K562 (cell line): Measurements from ENCODE around the gene UQCC2. TPM values are rescaled to one million over a fixed set of nuclear protein-coding genes. Genes with fewer than 3 reads are reported as not detected.

Source experiments
- CBX2 ChIP-seq: fragments of 200-600 bp; sonication (generic); IDR thresholded peaks from one replicate; pipeline ENCODE4 v1.6.1; 2012; ENCODE audit warnings: mild to moderate bottlenecking, low read length, inconsistent platforms; ENCODE audit not compliant: insufficient read depth, poor library complexity, severe bottlenecking
- CBX3 ChIP-seq, 2 experiments: IDR thresholded peaks; 1 replicate in 1 of 2; 2 replicates in 1 of 2; pipeline ENCODE4 v1.6.1; 2012; ENCODE audit warnings: inconsistent platforms in 2 of 2, low read length in 2 of 2, borderline replicate concordance in 1 of 2, control low read depth in 1 of 2
- CCAR2 ChIP-seq: fragments of 200-400 bp; formaldehyde crosslinking; IDR thresholded peaks from 2 replicates; pipeline ENCODE4 v1.6.1; 2017; ENCODE audit warnings: mild to moderate bottlenecking, low read depth, low read length
- CEBPG ChIP-seq, 3 experiments: fragments of 200-800 bp in 1 of 3; sonication (Bioruptor generic) in 1 of 3; sonication (generic) in 1 of 3; formaldehyde crosslinking in 1 of 3; IDR thresholded peaks in 2 of 3; conservative IDR thresholded peaks in 1 of 3; 2 replicates each; pipeline versions ENCODE4 v1.6.1 to v1.8.0; 2016 to 2022; ENCODE audit warnings: missing compliant biosample characterization in 2 of 3, missing genetic modification characterization in 2 of 3, mild to moderate bottlenecking in 1 of 3, missing genetic modification reagents in 1 of 3
- CREB1 ChIP-seq, 2 experiments: sonication (generic) in 1 of 2; formaldehyde crosslinking in 1 of 2; IDR thresholded peaks; 2 replicates each; pipeline versions ENCODE4 v1.6.1 to v1.8.0; 2012 to 2022; ENCODE audit warnings: inconsistent platforms in 1 of 2, mild to moderate bottlenecking in 1 of 2, missing genetic modification reagents in 1 of 2, moderate library complexity in 1 of 2
- FUS ChIP-seq: fragments of 200-400 bp; formaldehyde crosslinking; optimal IDR thresholded peaks from 2 replicates; pipeline ENCODE3; 2017; ENCODE audit warnings: low read depth, low read length
- IRF2 ChIP-seq: sonication (generic); formaldehyde crosslinking; IDR thresholded peaks from 2 replicates; pipeline ENCODE4 v1.8.1; 2022; ENCODE audit warnings: mild to moderate bottlenecking, missing genetic modification reagents
- NR2C1 ChIP-seq, 2 experiments: fragments of 450-650 bp; IDR thresholded peaks; 2 replicates each; pipeline ENCODE4 v1.6.1; 2017; ENCODE audit warnings: mild to moderate bottlenecking in 2 of 2, antibody characterized with exemption in 1 of 2, inconsistent platforms in 1 of 2, missing compliant biosample characterization in 1 of 2, missing genetic modification characterization in 1 of 2
- PHTF2 ChIP-seq: fragments of 250-450 bp; sonication (Bioruptor Pico); IDR thresholded peaks from 2 replicates; pipeline ENCODE4 v1.5.0; 2021; ENCODE audit warnings: mild to moderate bottlenecking
- POLR2AphosphoS5 ChIP-seq: IDR thresholded peaks from 2 replicates; pipeline ENCODE4 v1.6.1; 2011; ENCODE audit warnings: mild to moderate bottlenecking, low read depth, low read length, moderate library complexity; ENCODE audit not compliant: control insufficient read depth, insufficient read depth
- SP2 ChIP-seq: IDR thresholded peaks from 2 replicates; pipeline ENCODE4 v1.6.1; 2011; ENCODE audit warnings: mild to moderate bottlenecking, low read depth, low read length, moderate library complexity; ENCODE audit not compliant: poor library complexity, severe bottlenecking; ENCODE audit errors: extremely low read depth
- SRSF9 ChIP-seq: fragments of 200-400 bp; formaldehyde crosslinking; IDR thresholded peaks from 2 replicates; pipeline ENCODE4 v1.6.1; 2017; ENCODE audit warnings: low read depth, low read length, borderline replicate concordance
- TBL1XR1 ChIP-seq, 2 experiments: IDR thresholded peaks; 2 replicates each; pipeline ENCODE4 v1.6.1; 2012; ENCODE audit warnings: improper control_type of control experiment in 2 of 2, low read length in 2 of 2, mild to moderate bottlenecking in 1 of 2
- TSC22D4 ChIP-seq: fragments of 450-650 bp; IDR thresholded peaks from 2 replicates; pipeline ENCODE4 v1.6.1; 2016; ENCODE audit warnings: missing genetic modification characterization, missing biosample characterization, control low read depth
- ZC3H11A ChIP-seq: IDR thresholded peaks from 2 replicates; pipeline ENCODE4 v1.6.1; 2012; ENCODE audit warnings: low read depth, low read length, improper control_type of control experiment
- ZFP36 ChIP-seq: fragments of 150-350 bp; IDR thresholded peaks from 2 replicates; pipeline ENCODE4 v1.6.1; 2018; ENCODE audit warnings: low read length, low read depth; ENCODE audit not compliant: partially characterized antibody
- ZNF12 ChIP-seq: sonication (generic); formaldehyde crosslinking; IDR thresholded peaks from 2 replicates; pipeline ENCODE4 v1.4.0; 2020; ENCODE audit warnings: mild to moderate bottlenecking, missing genetic modification reagents
- ZNF124 ChIP-seq: sonication (generic); formaldehyde crosslinking; IDR thresholded peaks from 2 replicates; pipeline ENCODE4 v1.8.1; 2022; ENCODE audit warnings: missing genetic modification reagents
- ZNF23 ChIP-seq: fragments of 250-450 bp; sonication (Bioruptor Pico); IDR thresholded peaks from 2 replicates; pipeline ENCODE4 v1.4.0; 2020; ENCODE audit warnings: mild to moderate bottlenecking
- polyA plus RNA-seq, 8 experiments: library from polyadenylated mRNA; depleted of rRNA in 4 of 8; stranded (reverse) in 5 of 8; unstranded in 3 of 8; fragments of >200 nt; fragmentation: Nextera tagmentation in 2 of 8; fragmentation: Illumina TruSeq in 1 of 8; extraction: Ambion mirVana in 2 of 8; extraction: Trizol in 1 of 8; gene quantifications; 2 replicates each; pipeline versions ENCODE4 v1.2.1 to v1.2.3, GENCODE V29; 2011 to 2014; ENCODE audit warnings: inconsistent platforms in 1 of 8, missing spikeins in 1 of 8
- total RNA-seq, 7 experiments: library from RNA; depleted of rRNA in 6 of 7; stranded (reverse); fragments of >200 nt in 6 of 7; fragmentation: Illumina TruSeq in 2 of 7; extraction: Trizol in 2 of 7; gene quantifications; 2 replicates each; pipeline versions ENCODE4 v1.2.1 to v1.2.3, GENCODE V29; 2011 to 2021; ENCODE audit warnings: low replicate concordance in 1 of 7
- TF ChIP-seq, protein P1 (sequence below): fragments of 450-650 bp; formaldehyde crosslinking; IDR thresholded peaks from 2 replicates; pipeline ENCODE4 v1.4.0; 2020; ENCODE audit warnings: mild to moderate bottlenecking, moderate library complexity
- TF ChIP-seq, protein P2 (sequence below): fragments of 200-800 bp; sonication (Bioruptor generic); IDR thresholded peaks from 2 replicates; pipeline ENCODE4 v1.6.1; 2017; ENCODE audit warnings: missing genetic modification characterization, missing compliant biosample characterization
- TF ChIP-seq, protein P3 (sequence below), 2 experiments: fragments of 250-450 bp in 1 of 2; fragments of 450-650 bp in 1 of 2; sonication (Bioruptor Pico) in 1 of 2; IDR thresholded peaks; 2 replicates each; pipeline versions ENCODE4 v1.6.1 to v1.8.0; 2016 to 2021; ENCODE audit warnings: mild to moderate bottlenecking in 2 of 2, moderate library complexity in 2 of 2, missing compliant biosample characterization in 1 of 2, missing genetic modification characterization in 1 of 2

UQCC2 gene
- total and polyA plus RNA-seq, 9 of the 15 experiments (the other 6 are each of a cell fraction or from before 2014, with no cell fraction given): 58.5 to 927 (median 158) TPM

DNA sequence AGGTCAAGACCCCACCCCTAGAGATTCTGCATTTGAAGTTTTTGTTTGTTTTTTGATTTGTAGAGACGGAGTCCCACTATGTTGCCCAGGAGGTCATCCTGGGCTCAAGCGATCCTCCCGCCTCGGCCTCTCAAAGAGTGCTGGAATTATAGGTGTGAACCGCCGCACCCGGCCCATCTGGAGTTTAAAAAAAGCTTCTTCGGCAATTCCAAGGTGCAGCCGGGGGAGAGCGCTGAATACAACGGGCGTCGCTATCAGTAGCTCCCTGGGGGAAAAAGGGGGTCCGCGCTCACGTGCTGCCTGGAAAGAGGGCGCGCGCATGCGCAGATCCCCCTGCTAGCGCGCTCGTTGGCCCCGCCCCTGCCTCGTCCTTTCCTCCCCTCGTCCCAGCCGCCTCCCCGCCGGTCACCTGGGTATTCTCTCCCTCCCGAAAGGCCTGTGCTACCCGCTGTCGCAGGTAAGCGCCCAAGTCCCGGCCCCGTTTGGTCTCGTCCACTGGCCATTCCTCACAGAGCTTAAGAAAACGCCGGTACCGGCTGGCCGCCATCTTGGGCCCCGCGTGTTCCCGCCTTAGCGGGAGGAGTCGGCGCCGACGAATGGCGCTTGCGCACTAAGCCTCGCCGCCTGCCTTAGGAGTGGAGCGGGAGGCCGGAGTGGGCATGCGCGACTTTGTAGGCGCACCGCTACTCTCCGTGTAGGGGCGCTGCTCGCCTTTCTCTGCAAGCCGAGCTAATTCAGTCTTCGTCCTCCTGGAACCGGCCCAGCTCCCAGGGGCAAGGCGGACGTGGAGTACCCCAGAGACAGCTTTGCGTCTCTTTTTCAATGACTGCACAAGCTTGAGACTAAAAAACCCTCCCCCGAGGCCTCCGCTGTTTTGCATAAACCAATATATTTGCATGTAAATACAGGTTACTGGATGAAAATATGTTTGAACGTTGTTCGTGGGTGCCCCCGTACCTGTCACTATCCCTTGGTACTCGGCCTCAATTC is at the start of gene UQCC2 (continued):
- TF ChIP-seq NR2C1 (IDR thresholded peaks at IDR 0.05) (no peak), NR2C1 (tag; IDR thresholded peaks at IDR 0.05) (peak; percentile 52; the same call in 1 of the 2 replicates), CREB1 (IDR thresholded peaks at IDR 0.05) (peak; percentile 46; the same call in 1 of the 2 replicates), CREB1 (CRISPR knock-in tag; IDR thresholded peaks at IDR 0.05) (peak; percentile 66; the same call in 1 of the 2 replicates), ZFP36 (no peak), ZNF12 (CRISPR knock-in tag) (peak; percentile 17; the same call in 1 of the 2 replicates), SRSF9 (no peak), TSC22D4 (no peak), FUS (no peak), POLR2AphosphoS5 (peak; percentile 98), CBX2 (no peak), CBX3 (IDR thresholded peaks at IDR 0.05; ENCODE audit: borderline replicate concordance in 1 of 2, low read length in 2 of 2) (no peak; a peak in 1 of 3 replicates), CEBPG (CRISPR knock-in tag; IDR thresholded peaks at IDR 0.05) (no peak; the same call in 1 of the 2 replicates), CEBPG (tag; conservative IDR thresholded peaks at IDR 0.05 in 1 of 2, IDR thresholded peaks at IDR 0.05 in 1 of 2) (no peak), ZC3H11A (no peak), IRF2 (CRISPR knock-in tag) (no peak), ZNF23 (CRISPR knock-in tag) (no peak), PHTF2 (no peak), CCAR2 (no peak), TBL1XR1 (IDR thresholded peaks at IDR 0.05; ENCODE audit: low read length in 2 of 2) (no peak), SP2 (no peak), ZNF124 (CRISPR knock-in tag) (no peak)
- TF ChIP-seq, protein P1, sequence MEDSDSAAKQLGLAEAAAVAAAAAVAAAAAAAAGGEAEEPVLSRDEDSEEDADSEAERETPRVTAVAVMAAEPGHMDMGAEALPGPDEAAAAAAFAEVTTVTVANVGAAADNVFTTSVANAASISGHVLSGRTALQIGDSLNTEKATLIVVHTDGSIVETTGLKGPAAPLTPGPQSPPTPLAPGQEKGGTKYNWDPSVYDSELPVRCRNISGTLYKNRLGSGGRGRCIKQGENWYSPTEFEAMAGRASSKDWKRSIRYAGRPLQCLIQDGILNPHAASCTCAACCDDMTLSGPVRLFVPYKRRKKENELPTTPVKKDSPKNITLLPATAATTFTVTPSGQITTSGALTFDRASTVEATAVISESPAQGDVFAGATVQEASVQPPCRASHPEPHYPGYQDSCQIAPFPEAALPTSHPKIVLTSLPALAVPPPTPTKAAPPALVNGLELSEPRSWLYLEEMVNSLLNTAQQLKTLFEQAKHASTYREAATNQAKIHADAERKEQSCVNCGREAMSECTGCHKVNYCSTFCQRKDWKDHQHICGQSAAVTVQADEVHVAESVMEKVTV (CRISPR knock-in tag): peak; percentile 78
- TF ChIP-seq, protein P2, sequence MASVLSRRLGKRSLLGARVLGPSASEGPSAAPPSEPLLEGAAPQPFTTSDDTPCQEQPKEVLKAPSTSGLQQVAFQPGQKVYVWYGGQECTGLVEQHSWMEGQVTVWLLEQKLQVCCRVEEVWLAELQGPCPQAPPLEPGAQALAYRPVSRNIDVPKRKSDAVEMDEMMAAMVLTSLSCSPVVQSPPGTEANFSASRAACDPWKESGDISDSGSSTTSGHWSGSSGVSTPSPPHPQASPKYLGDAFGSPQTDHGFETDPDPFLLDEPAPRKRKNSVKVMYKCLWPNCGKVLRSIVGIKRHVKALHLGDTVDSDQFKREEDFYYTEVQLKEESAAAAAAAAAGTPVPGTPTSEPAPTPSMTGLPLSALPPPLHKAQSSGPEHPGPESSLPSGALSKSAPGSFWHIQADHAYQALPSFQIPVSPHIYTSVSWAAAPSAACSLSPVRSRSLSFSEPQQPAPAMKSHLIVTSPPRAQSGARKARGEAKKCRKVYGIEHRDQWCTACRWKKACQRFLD (CRISPR knock-in tag): peak; percentile 92; the same call in 1 of the 2 replicates
- TF ChIP-seq, protein P3, sequence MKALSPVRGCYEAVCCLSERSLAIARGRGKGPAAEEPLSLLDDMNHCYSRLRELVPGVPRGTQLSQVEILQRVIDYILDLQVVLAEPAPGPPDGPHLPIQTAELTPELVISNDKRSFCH (CRISPR knock-in tag; IDR thresholded peaks at IDR 0.05): no peak
- TF ChIP-seq, protein P3 (tag; IDR thresholded peaks at IDR 0.05): no peak; the same call in 1 of the 2 replicates
